Lower lobe of right lung (tissue), 2 donors: ENCODE data around the gene MAPT. TPM values are rescaled to one million over a fixed set of nuclear protein-coding genes. Genes with fewer than 3 reads are reported as not detected.

Source experiments
- ATAC-seq, 2 donors: fragments of 200-7000 bp; cut with Tn5 transposase; one replicate each; pipeline ENCODE4 v1.9.1; 2020 to 2022; ENCODE audit warnings: mild to moderate bottlenecking in 2 of 2, moderate library complexity in 2 of 2
- DNase-seq: peaks from one replicate; pipeline ENCODE4 v3.0.0-alpha.2; 2020
- H3K27ac ChIP-seq: fragments of 200-600 bp; one replicate; pipeline ENCODE4 v1.8.0; 2022
- H3K27me3 ChIP-seq: fragments of 200-600 bp; one replicate; pipeline ENCODE4 v1.8.0; 2022; ENCODE audit warnings: low read depth
- H3K36me3 ChIP-seq: fragments of 200-600 bp; one replicate; pipeline ENCODE4 v1.8.0; 2022; ENCODE audit warnings: mild to moderate bottlenecking
- H3K4me1 ChIP-seq: fragments of 200-600 bp; one replicate; pipeline ENCODE4 v1.8.0; 2022
- H3K4me3 ChIP-seq: fragments of 200-600 bp; one replicate; pipeline ENCODE4 v1.8.0; 2022; ENCODE audit warnings: mild to moderate bottlenecking
- H3K9me3 ChIP-seq: fragments of 200-600 bp; one replicate; pipeline ENCODE4 v1.8.0; 2022
- CTCF ChIP-seq: fragments of 200-600 bp; IDR thresholded peaks from one replicate; pipeline ENCODE4 v1.8.0; 2022; ENCODE audit warnings: antibody characterized with exemption, mild to moderate bottlenecking
- intact Hi-C: fragments of 100-400 bp; cut with DNase I; formaldehyde crosslinking; loops from one replicate; pipeline ENCODE4 v1.11.0; 2022
- total RNA-seq: library from RNA; stranded (reverse); fragmentation: NEBNext Ultra II Directional; extraction: Animal tissue kit (Norgen Biotek cat#: 25700); gene quantifications from one replicate; pipeline ENCODE4 v1.2.1, GENCODE V29; 2021
- donor health status: DM: no; HTN: yes; CAD: no; lungs with severe emphysema.

The MAPT gene
- total RNA-seq, 1 donor from 2014 or later: 5.5 TPM

GRCh38 chr17:45852535-45853297 lies 41.6 kb upstream of the MAPT start:
- Histone ChIP-seq H3K27ac (no peak overlapping the region), H3K36me3 (no peaks in the 10 kb centered on the region), H3K4me3 (no peak overlapping the region), H3K27me3 (peaks cover 39% of the 10 kb centered on the region), H3K9me3 (no peaks in the 10 kb centered on the region), H3K4me1 (no peaks in the 10 kb centered on the region)
- ATAC-seq: peak; percentile 50 to 59
- DNase-seq: no peak
- intact Hi-C loops: no loop called here
- TF ChIP-seq CTCF: peak; percentile 89

- intact Hi-C loops: no loop called here
- no peaks in the 10 kb centered on the region for H3K9me3 ChIP-seq
- ATAC-seq (no peak), DNase-seq (no peak)
- no peaks in the 10 kb centered on the region for H3K36me3 ChIP-seq
- H3K4me1 ChIP-seq: no peaks in the 10 kb centered on the region
- no peak overlapping the region for H3K4me3 ChIP-seq
- H3K27ac ChIP-seq: no peak overlapping the region
- H3K27me3 ChIP-seq: peaks cover 36% of the 10 kb centered on the region
- no peak for TF ChIP-seq CTCF
Measured at GRCh38 chr17:45854209-45854608, 40.1 kb upstream of the MAPT start.

GRCh38 chr17:45855691-45856336 lies 38.5 kb upstream of the MAPT start:
- intact Hi-C loops: no loop called here
- Histone ChIP-seq H3K27me3 (peaks cover 38% of the 10 kb centered on the region), H3K27ac (no peak overlapping the region), H3K4me3 (no peak overlapping the region), H3K9me3 (no peaks in the 10 kb centered on the region), H3K36me3 (no peaks in the 10 kb centered on the region), H3K4me1 (no peaks in the 10 kb centered on the region)
- ATAC-seq: no peak
- TF ChIP-seq CTCF: no peak
- DNase-seq: no peak

- intact Hi-C loops: no loop called here
- no peak for ATAC-seq
- H3K27me3 ChIP-seq: peaks cover 24% of the 10 kb centered on the region
Measured at GRCh38 chr17:45857977-45858708, 36.2 kb upstream of the MAPT start.

More at GRCh38 chr17:45857977-45858708, 36.2 kb upstream of the MAPT start:
- no peak for DNase-seq
- no peak overlapping the region for H3K27ac ChIP-seq
- H3K4me1 ChIP-seq: no peaks in the 10 kb centered on the region
- no peaks in the 10 kb centered on the region for H3K36me3 ChIP-seq
- no peaks in the 10 kb centered on the region for H3K9me3 ChIP-seq
- no peak overlapping the region for H3K4me3 ChIP-seq
- TF ChIP-seq CTCF: no peak
